Measurements from ENCODE around the gene GRM7. TPM values are rescaled to one million over a fixed set of nuclear protein-coding genes. Genes with fewer than 3 reads are reported as not detected.

Gene GRM7
- total and polyA plus RNA-seq, 2 of the 4 experiments (the other 2 are of a cell fraction): not detected

DNA sequence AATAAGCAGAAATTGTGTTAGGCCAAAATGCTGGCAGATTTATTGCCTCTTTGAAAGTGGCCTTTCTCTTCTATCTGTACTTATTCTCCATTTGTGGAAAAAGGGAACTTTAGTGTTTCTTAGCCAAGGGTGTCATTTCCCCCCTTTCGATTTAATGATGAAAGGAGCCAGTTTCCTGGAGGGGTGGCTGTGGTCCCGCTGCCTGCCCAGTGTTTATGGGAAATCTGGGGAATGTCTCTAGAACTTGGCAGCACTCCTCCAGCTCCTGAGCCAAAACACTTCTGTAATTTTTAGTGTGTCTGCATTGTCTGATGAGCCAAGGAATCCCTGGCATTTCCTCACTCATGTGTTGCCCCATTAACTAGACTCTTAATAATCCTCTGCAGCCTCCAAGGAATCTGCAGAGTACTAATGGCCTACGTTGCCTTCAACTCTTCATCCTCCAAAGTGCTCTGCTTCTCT lies 448.8 kb downstream of the GRM7 start:
- H3K27ac ChIP-seq (ENCODE audit: insufficient read depth, low read length): no peak overlapping the region
- no peak for ATAC-seq (ENCODE audit: low read depth)
- 0% methylated on average over 1 of the region's 3 CpGs; no CpG with 5 or more reads in 1 of the 2 experiments for WGBS, 2 experiments (ENCODE audit: extremely low coverage in 2 of 2, insufficient read length in 1 of 2)
- no peak overlapping the region for H2BK15ac ChIP-seq (ENCODE audit: low read depth, low read length)
- no peak overlapping the region for H2AK9ac ChIP-seq (replicated peaks; ENCODE audit: low read depth, low read length, poor library complexity)
- no peaks in the 10 kb centered on the region for H3K79me1 ChIP-seq (ENCODE audit: low read depth in 1 of 2, low read length in 2 of 2)
- no TSS peak for BruUV-seq (replicated peaks)
- ChIA-PET CTCF (no interaction called here), POLR2A (ENCODE audit: unreplicated experiment) (no interaction called here)
- no peak overlapping the region for H3K56ac ChIP-seq (ENCODE audit: extremely low read depth, insufficient read depth, low read length)
- H3K4me3 ChIP-seq (ENCODE audit: insufficient read depth, low read depth, low read length): no peak overlapping the region
- H3K4ac ChIP-seq (ENCODE audit: low read depth, low read length): no peak overlapping the region
- H3K14ac ChIP-seq (replicated peaks; ENCODE audit: low read depth, low read length): no peak overlapping the region
- dilution Hi-C loops (cut with HindIII; ENCODE audit: low sequenced_read_pairs, unreplicated experiment) (no loop called here), in situ Hi-C loops (cut with MboI; ENCODE audit: low sequenced_read_pairs) (no loop called here), intact Hi-C loops (cut with micrococcal nuclease) (no loop called here)
- H3K4me1 ChIP-seq (ENCODE audit: control insufficient read depth, insufficient read depth, low read length): no peaks in the 10 kb centered on the region
- H3K36me3 ChIP-seq (ENCODE audit: control insufficient read depth, insufficient read depth, low read length): no peaks in the 10 kb centered on the region
- no peak overlapping the region for H2AFZ ChIP-seq (replicated peaks; ENCODE audit: low read length, poor library complexity)
- no peak overlapping the region for H3K18ac ChIP-seq (ENCODE audit: low read depth, low read length)
- no peak overlapping the region for H3K23ac ChIP-seq (ENCODE audit: low read depth, low read length)
- no peak overlapping the region for H4K91ac ChIP-seq (ENCODE audit: insufficient read depth, low read depth, low read length)
- no peak overlapping the region for H2BK20ac ChIP-seq (ENCODE audit: low read depth, low read length)
- H3K27me3 ChIP-seq (ENCODE audit: control insufficient read depth, insufficient read depth, low read length): no peaks in the 10 kb centered on the region
- H2AK5ac ChIP-seq (ENCODE audit: low read depth, low read length): no peak overlapping the region
- H4K8ac ChIP-seq (ENCODE audit: low read depth in 2 of 2, low read length in 2 of 2): no peak overlapping the region
- H3K9me1 ChIP-seq (ENCODE audit: insufficient read depth, low read length): no peaks in the 10 kb centered on the region
- TF ChIP-seq MAFK (IDR thresholded peaks at IDR 0.05; ENCODE audit: low read depth, low read length) (no peak), SMC3 (IDR thresholded peaks at IDR 0.05; ENCODE audit: low read depth, low read length) (no peak), RFX5 (IDR thresholded peaks at IDR 0.05; ENCODE audit: low read depth, low read length) (no peak), NFE2L2 (IDR thresholded peaks at IDR 0.05; ENCODE audit: low read depth, low read length) (no peak), CEBPB (IDR thresholded peaks at IDR 0.05; ENCODE audit: low read depth, low read length) (no peak), RCOR1 (IDR thresholded peaks at IDR 0.05; ENCODE audit: insufficient replicate concordance, low read length) (no peak), FOS (IDR thresholded peaks at IDR 0.05; ENCODE audit: low read depth, low read length) (no peak), POLR2A (IDR thresholded peaks at IDR 0.05; ENCODE audit: low read depth, low read length) (no peak), CHD1 (IDR thresholded peaks at IDR 0.05; ENCODE audit: low read depth, low read length) (no peak), RAD21 (IDR thresholded peaks at IDR 0.05; ENCODE audit: low read length) (no peak)
- TF ChIP-seq, protein P1, sequence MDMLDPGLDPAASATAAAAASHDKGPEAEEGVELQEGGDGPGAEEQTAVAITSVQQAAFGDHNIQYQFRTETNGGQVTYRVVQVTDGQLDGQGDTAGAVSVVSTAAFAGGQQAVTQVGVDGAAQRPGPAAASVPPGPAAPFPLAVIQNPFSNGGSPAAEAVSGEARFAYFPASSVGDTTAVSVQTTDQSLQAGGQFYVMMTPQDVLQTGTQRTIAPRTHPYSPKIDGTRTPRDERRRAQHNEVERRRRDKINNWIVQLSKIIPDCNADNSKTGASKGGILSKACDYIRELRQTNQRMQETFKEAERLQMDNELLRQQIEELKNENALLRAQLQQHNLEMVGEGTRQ (IDR thresholded peaks at IDR 0.05; ENCODE audit: low read depth, low read length): no peak
- TF ChIP-seq, protein P2, sequence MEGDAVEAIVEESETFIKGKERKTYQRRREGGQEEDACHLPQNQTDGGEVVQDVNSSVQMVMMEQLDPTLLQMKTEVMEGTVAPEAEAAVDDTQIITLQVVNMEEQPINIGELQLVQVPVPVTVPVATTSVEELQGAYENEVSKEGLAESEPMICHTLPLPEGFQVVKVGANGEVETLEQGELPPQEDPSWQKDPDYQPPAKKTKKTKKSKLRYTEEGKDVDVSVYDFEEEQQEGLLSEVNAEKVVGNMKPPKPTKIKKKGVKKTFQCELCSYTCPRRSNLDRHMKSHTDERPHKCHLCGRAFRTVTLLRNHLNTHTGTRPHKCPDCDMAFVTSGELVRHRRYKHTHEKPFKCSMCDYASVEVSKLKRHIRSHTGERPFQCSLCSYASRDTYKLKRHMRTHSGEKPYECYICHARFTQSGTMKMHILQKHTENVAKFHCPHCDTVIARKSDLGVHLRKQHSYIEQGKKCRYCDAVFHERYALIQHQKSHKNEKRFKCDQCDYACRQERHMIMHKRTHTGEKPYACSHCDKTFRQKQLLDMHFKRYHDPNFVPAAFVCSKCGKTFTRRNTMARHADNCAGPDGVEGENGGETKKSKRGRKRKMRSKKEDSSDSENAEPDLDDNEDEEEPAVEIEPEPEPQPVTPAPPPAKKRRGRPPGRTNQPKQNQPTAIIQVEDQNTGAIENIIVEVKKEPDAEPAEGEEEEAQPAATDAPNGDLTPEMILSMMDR (conservative IDR thresholded peaks at IDR 0.05; ENCODE audit: low read depth, low read length): no peak
- DNase-seq: no peak
- no peaks in the 10 kb centered on the region for H4K20me1 ChIP-seq (ENCODE audit: insufficient read depth, low read length)
- no peak overlapping the region for H3K9ac ChIP-seq (ENCODE audit: low read depth, low read length)
- H3K4me2 ChIP-seq (ENCODE audit: low read depth, low read length): no peak overlapping the region
- H2BK5ac ChIP-seq (ENCODE audit: low read depth, low read length, poor library complexity, severe bottlenecking): no peak overlapping the region
- H3K9me3 ChIP-seq (ENCODE audit: control insufficient read depth, insufficient read depth, low read length): peaks cover 18% of the 10 kb centered on the region
- H2BK120ac ChIP-seq (ENCODE audit: low read depth, low read length): no peak overlapping the region
- H4K5ac ChIP-seq (ENCODE audit: low read depth, low read length): no peak overlapping the region

Measured in IMR-90 (cell line).